ENCODE results near the gene KRT72.
A peak's percentile ranks its signal among the peaks of the same experiment; 100 is the strongest.

The KRT72 gene

GRCh38 chr12:52539083-52539820 is 62.0 kb downstream of the KRT72 start (continued):
- TF ChIP-seq BCL6B (tag by site-specific recombination; IDR thresholded peaks at IDR 0.05) = peak; percentile 58; the same call in 1 of the 2 replicates
- TF ChIP-seq SP2 (tag by site-specific recombination; IDR thresholded peaks at IDR 0.05) = no peak
- TF ChIP-seq ZNF24 (tag by site-specific recombination; IDR thresholded peaks at IDR 0.05) = peak; percentile 71; the same call in 1 of the 2 replicates
- TF ChIP-seq ZNF184 (tag by site-specific recombination; IDR thresholded peaks at IDR 0.05) = 0 out of 2 replicates have a peak, but pooled peaks have one; percentile 11
- TF ChIP-seq ZNF629 (tag by site-specific recombination; IDR thresholded peaks at IDR 0.05) = peak; percentile 47; the same call in 1 of the 2 replicates
- TF ChIP-seq PBX3 (CRISPR knock-in tag; IDR thresholded peaks at IDR 0.05) = no peak
- TF ChIP-seq ZBTB8A (tag by site-specific recombination; IDR thresholded peaks at IDR 0.05) = no peak
- no peak for TF ChIP-seq ZNF394 (tag by site-specific recombination; IDR thresholded peaks at IDR 0.05; ENCODE audit: borderline replicate concordance)
- TF ChIP-seq ZNF660 (tag by site-specific recombination; IDR thresholded peaks at IDR 0.05) = peak; percentile 71
- TF ChIP-seq ZNF843 (tag by site-specific recombination; IDR thresholded peaks at IDR 0.05) = no peak
- no peak for TF ChIP-seq ZNF302 (tag by site-specific recombination; IDR thresholded peaks at IDR 0.05; ENCODE audit: low read depth)
- peak; percentile 62 for TF ChIP-seq WT1 (tag by site-specific recombination; IDR thresholded peaks at IDR 0.05)
- TF ChIP-seq SP7 (tag by site-specific recombination; IDR thresholded peaks at IDR 0.05) = peak; percentile 25; the same call in 1 of the 2 replicates
- no peak for TF ChIP-seq ZNF792 (tag by site-specific recombination; IDR thresholded peaks at IDR 0.05)
- TF ChIP-seq ZBTB20 (tag by site-specific recombination; IDR thresholded peaks at IDR 0.05) = peak; percentile 42; the same call in 1 of the 2 replicates
- no peak for TF ChIP-seq ZNF514 (tag by site-specific recombination; IDR thresholded peaks at IDR 0.05)
- no peak for TF ChIP-seq ZNF416 (tag by site-specific recombination; IDR thresholded peaks at IDR 0.05)
- no peak for TF ChIP-seq ZNF785 (tag by site-specific recombination; IDR thresholded peaks at IDR 0.05)
- no peak for TF ChIP-seq ZNF585B (tag by site-specific recombination; IDR thresholded peaks at IDR 0.05)
- TF ChIP-seq ZBTB48 (tag by site-specific recombination; IDR thresholded peaks at IDR 0.05) = peak; percentile 94
- TF ChIP-seq ZNF707 (tag by site-specific recombination; IDR thresholded peaks at IDR 0.05) = no peak
- TF ChIP-seq ZNF473 (tag by site-specific recombination; IDR thresholded peaks at IDR 0.05) = no peak
- TF ChIP-seq ZNF354C (tag by site-specific recombination; IDR thresholded peaks at IDR 0.05; ENCODE audit: borderline replicate concordance, low read depth) = no peak
- peak; percentile 34; the same call in 1 of the 2 replicates for TF ChIP-seq GLIS1 (tag by site-specific recombination; IDR thresholded peaks at IDR 0.05)
- TF ChIP-seq KLF16 (tag by site-specific recombination; IDR thresholded peaks at IDR 0.05) = no peak
- no peak for TF ChIP-seq PATZ1 (tag by site-specific recombination; IDR thresholded peaks at IDR 0.05)
- TF ChIP-seq ZNF335 (tag by site-specific recombination; conservative IDR thresholded peaks at IDR 0.05) = 0 out of 2 replicates have a peak, but pooled peaks have one; percentile 13
- TF ChIP-seq ZBTB49 (tag by site-specific recombination; IDR thresholded peaks at IDR 0.05; ENCODE audit: low read depth) = no peak
- peak; percentile 66; the same call in 1 of the 2 replicates for TF ChIP-seq TSHZ1 (tag by site-specific recombination; IDR thresholded peaks at IDR 0.05; ENCODE audit: borderline replicate concordance)
- peak; percentile 89 for TF ChIP-seq PRDM1 (tag by site-specific recombination; IDR thresholded peaks at IDR 0.05)
- TF ChIP-seq YY1 (tag by site-specific recombination; IDR thresholded peaks at IDR 0.05) = no peak

Data from HEK293 (cell line).